SK-N-MC (cell line): ENCODE measurements around the gene OGFR.

Experiments used
- DNase-seq: peaks from one replicate; pipeline ENCODE4 v3.0.0-alpha.2; 2011; ENCODE audit warnings: low read depth, low spot score
- H3K27ac ChIP-seq: fragments of 200-600 bp; sonication (generic); 2 replicates; pipeline ENCODE4 v1.5.1; 2016; ENCODE audit warnings: mixed run types
- H3K36me3 ChIP-seq: fragments of 200-600 bp; sonication (generic); 2 replicates; pipeline ENCODE4 v1.6.1; 2017; ENCODE audit warnings: antibody characterized with exemption, low read length, mixed read lengths; ENCODE audit not compliant: insufficient read depth
- H3K4me3 ChIP-seq: fragments of 200-600 bp; sonication (generic); 2 replicates; pipeline ENCODE4 v1.5.1; 2016
- H3K9ac ChIP-seq: fragments of 200-600 bp; sonication (generic); 2 replicates; pipeline ENCODE4 v1.8.0; 2017; ENCODE audit warnings: mixed run types, mixed read lengths; ENCODE audit not compliant: insufficient read length
- H3K9me3 ChIP-seq: fragments of 200-600 bp; sonication (generic); 2 replicates; pipeline ENCODE4 v1.6.1; 2017; ENCODE audit warnings: low read depth, mild to moderate bottlenecking, antibody characterized with exemption, low read length, moderate library complexity, mixed read lengths
- EZH2 ChIP-seq: fragments of 200-600 bp; sonication (generic); IDR thresholded peaks from one replicate; pipeline ENCODE4 v1.6.1; 2017; ENCODE audit warnings: antibody characterized with exemption
- FOXP2 ChIP-seq: optimal IDR thresholded peaks from 2 replicates; pipeline ENCODE3; 2011; ENCODE audit warnings: mild to moderate bottlenecking, moderate library complexity; ENCODE audit not compliant: insufficient read depth; ENCODE audit errors: extremely low read length, control extremely low read depth
- POLR2AphosphoS5 ChIP-seq: IDR thresholded peaks from 2 replicates; pipeline ENCODE4 v1.6.1; 2012; ENCODE audit warnings: mild to moderate bottlenecking, low read depth, low read length, borderline replicate concordance

OGFR gene

GRCh38 chr20:62777528-62777830, 27.2 kb upstream of the OGFR start:
- TF ChIP-seq POLR2AphosphoS5 (no peak), FOXP2 (no peak), EZH2 (no peak)
- no peak overlapping the region for H3K9ac ChIP-seq
- H3K36me3 ChIP-seq: no peaks in the 10 kb centered on the region
- no peaks in the 10 kb centered on the region for H3K9me3 ChIP-seq
- H3K27ac ChIP-seq: peak overlapping the region; percentile 53; the same call in 1 of the 2 replicates
- DNase-seq: no peak
- no peak overlapping the region for H3K4me3 ChIP-seq

GRCh38 chr20:62778058-62778457, 26.6 kb upstream of the OGFR start:
- Histone ChIP-seq H3K36me3 (no peaks in the 10 kb centered on the region), H3K9ac (no peak overlapping the region), H3K4me3 (no peak overlapping the region), H3K9me3 (no peaks in the 10 kb centered on the region), H3K27ac (no peak overlapping the region)
- no peak for TF ChIP-seq FOXP2
- TF ChIP-seq EZH2: no peak
- no peak for TF ChIP-seq POLR2AphosphoS5
- DNase-seq: no peak

GRCh38 chr20:62778601-62779416, 25.8 kb upstream of the OGFR start:
- no peaks in the 10 kb centered on the region for H3K9me3 ChIP-seq
- no peak overlapping the region for H3K27ac ChIP-seq
- TF ChIP-seq POLR2AphosphoS5 (no peak), FOXP2 (no peak), EZH2 (no peak)
- DNase-seq: no peak
- H3K4me3 ChIP-seq: no peak overlapping the region
- H3K36me3 ChIP-seq: no peaks in the 10 kb centered on the region
- no peak overlapping the region for H3K9ac ChIP-seq

- Histone ChIP-seq H3K27ac (no peak overlapping the region), H3K9me3 (no peaks in the 10 kb centered on the region), H3K9ac (no peak overlapping the region), H3K36me3 (no peaks in the 10 kb centered on the region), H3K4me3 (no peak overlapping the region)
- no peak for TF ChIP-seq EZH2
- no peak for TF ChIP-seq POLR2AphosphoS5
- no peak for TF ChIP-seq FOXP2
- no peak for DNase-seq
Observed at GRCh38 chr20:62779417-62779685, 25.3 kb upstream of the OGFR start.

- Histone ChIP-seq H3K9ac (no peak overlapping the region), H3K27ac (no peak overlapping the region), H3K4me3 (no peak overlapping the region), H3K9me3 (no peaks in the 10 kb centered on the region), H3K36me3 (no peaks in the 10 kb centered on the region)
- no peak for TF ChIP-seq POLR2AphosphoS5
- no peak for TF ChIP-seq EZH2
- no peak for TF ChIP-seq FOXP2
- no peak for DNase-seq
Observed at GRCh38 chr20:62780204-62780603, 24.4 kb upstream of the OGFR start.

- Histone ChIP-seq H3K9ac (no peak overlapping the region), H3K36me3 (no peaks in the 10 kb centered on the region), H3K4me3 (no peak overlapping the region), H3K9me3 (no peaks in the 10 kb centered on the region), H3K27ac (no peak overlapping the region)
- no peak for DNase-seq
- no peak for TF ChIP-seq EZH2
- no peak for TF ChIP-seq FOXP2
- TF ChIP-seq POLR2AphosphoS5: no peak
Observed at GRCh38 chr20:62780696-62781095, 23.9 kb upstream of the OGFR start.

GRCh38 chr20:62782149-62782892, 22.3 kb upstream of the OGFR start:
- H3K9ac ChIP-seq: no peak overlapping the region
- no peak for DNase-seq
- H3K4me3 ChIP-seq: no peak overlapping the region
- TF ChIP-seq EZH2: no peak
- TF ChIP-seq POLR2AphosphoS5: no peak
- no peak for TF ChIP-seq FOXP2
- H3K9me3 ChIP-seq: no peaks in the 10 kb centered on the region
- H3K36me3 ChIP-seq: no peaks in the 10 kb centered on the region
- no peak overlapping the region for H3K27ac ChIP-seq

- no peaks in the 10 kb centered on the region for H3K9me3 ChIP-seq
- no peak overlapping the region for H3K4me3 ChIP-seq
- DNase-seq: no peak
- H3K27ac ChIP-seq: no peak overlapping the region
- no peak overlapping the region for H3K9ac ChIP-seq
- H3K36me3 ChIP-seq: no peaks in the 10 kb centered on the region
- TF ChIP-seq POLR2AphosphoS5: no peak
Observed at GRCh38 chr20:62782893-62783278, 21.7 kb upstream of the OGFR start.
